ENCODE data around the gene FGFRL1. TPM values are rescaled to one million over a fixed set of nuclear protein-coding genes. Genes with fewer than 3 reads are reported as not detected.

Gene FGFRL1
- total RNA-seq, 2 donors from 2014 or later, result 61.1 to 84.0 TPM

GRCh38 chr4:1004557-1005485, 6.6 kb upstream of the FGFRL1 start:
- H3K36me3 ChIP-seq, result no peaks in the 10 kb centered on the region
- H3K4me3 ChIP-seq, result no peak overlapping the region
- TF ChIP-seq CTCF (IDR thresholded peaks at IDR 0.05), result no peak
- ATAC-seq (ENCODE audit: insufficient number of reproducible peaks, low FRiP score, low read depth), result no peak
- no peak for DNase-seq (ENCODE audit: low spot score)
- peaks cover 6 to 22% of the 10 kb centered on the region in 2 donors for H3K4me1 ChIP-seq (ENCODE audit: control insufficient read depth in 1 of 2, low read depth in 2 of 2)
- no peaks in the 10 kb centered on the region for H3K27me3 ChIP-seq (replicated peaks; ENCODE audit: insufficient read depth)
- H3K9me3 ChIP-seq, result no peaks in the 10 kb centered on the region
- no peak overlapping the region for H3K27ac ChIP-seq

- no peaks in the 10 kb centered on the region for H3K9me3 ChIP-seq
- DNase-seq (ENCODE audit: low spot score) (no peak), ATAC-seq (ENCODE audit: insufficient number of reproducible peaks, low FRiP score, low read depth) (no peak)
- no peak for TF ChIP-seq CTCF (IDR thresholded peaks at IDR 0.05)
- no peak overlapping the region for H3K27ac ChIP-seq
- H3K27me3 ChIP-seq (replicated peaks; ENCODE audit: insufficient read depth), result no peaks in the 10 kb centered on the region
- H3K36me3 ChIP-seq, result no peaks in the 10 kb centered on the region
- peaks cover 6 to 32% of the 10 kb centered on the region in 2 donors for H3K4me1 ChIP-seq (ENCODE audit: control insufficient read depth in 1 of 2, low read depth in 2 of 2)
- H3K4me3 ChIP-seq, result no peak overlapping the region
Measured at GRCh38 chr4:1006856-1007255, 4.6 kb upstream of the FGFRL1 start.

GRCh38 chr4:1008840-1009541, 2.4 kb upstream of the FGFRL1 start:
- Histone ChIP-seq H3K36me3 (no peaks in the 10 kb centered on the region), H3K9me3 (no peaks in the 10 kb centered on the region), H3K27me3 (replicated peaks; ENCODE audit: insufficient read depth) (no peaks in the 10 kb centered on the region), H3K4me3 (peak overlapping the region; percentile 92), H3K4me1 (ENCODE audit: control insufficient read depth in 1 of 2, low read depth in 2 of 2) (peaks cover 4 to 39% of the 10 kb centered on the region in 2 donors), H3K27ac (no peak overlapping the region)
- no peak for DNase-seq (ENCODE audit: low spot score)
- no peak for ATAC-seq (ENCODE audit: insufficient number of reproducible peaks, low FRiP score, low read depth)
- no peak for TF ChIP-seq CTCF (IDR thresholded peaks at IDR 0.05)

GRCh38 chr4:1009542-1010394, 1.7 kb upstream of the FGFRL1 start:
- Histone ChIP-seq H3K36me3 (no peaks in the 10 kb centered on the region), H3K4me1 (ENCODE audit: control insufficient read depth in 1 of 2, low read depth in 2 of 2) (peaks cover 4 to 39% of the 10 kb centered on the region in 2 donors), H3K4me3 (peak overlapping the region; percentile 94), H3K27ac (peak overlapping the region; percentile 79 to 92), H3K27me3 (replicated peaks; ENCODE audit: insufficient read depth) (no peaks in the 10 kb centered on the region), H3K9me3 (no peaks in the 10 kb centered on the region)
- no peak for DNase-seq (ENCODE audit: low spot score)
- ATAC-seq (ENCODE audit: insufficient number of reproducible peaks, low FRiP score, low read depth), result peak; percentile 40
- no peak for TF ChIP-seq CTCF (IDR thresholded peaks at IDR 0.05)

All from thoracic aorta (tissue), 2 donors.